M059J (cell line): ENCODE measurements around the gene GAL3ST1. TPM values are rescaled to one million over a fixed set of nuclear protein-coding genes. Genes with fewer than 3 reads are reported as not detected.

ENCODE experiments used
- DNase-seq: peaks from one replicate; pipeline ENCODE4 v3.0.0-alpha.2; 2012; ENCODE audit warnings: low read depth
- total RNA-seq: library from RNA; depleted of rRNA; stranded (reverse); fragments of >200 nt; shearing (Covaris generic); gene quantifications from 2 replicates; pipeline ENCODE4 v1.2.3, GENCODE V29; 2014; rRNA removed

The GAL3ST1 gene
- total RNA-seq, 1 experiment from 2014 or later = not detected

- no peak for DNase-seq
Observed at GRCh38 chr22:30535182-30535581, 39.3 kb downstream of the GAL3ST1 start.

DNA sequence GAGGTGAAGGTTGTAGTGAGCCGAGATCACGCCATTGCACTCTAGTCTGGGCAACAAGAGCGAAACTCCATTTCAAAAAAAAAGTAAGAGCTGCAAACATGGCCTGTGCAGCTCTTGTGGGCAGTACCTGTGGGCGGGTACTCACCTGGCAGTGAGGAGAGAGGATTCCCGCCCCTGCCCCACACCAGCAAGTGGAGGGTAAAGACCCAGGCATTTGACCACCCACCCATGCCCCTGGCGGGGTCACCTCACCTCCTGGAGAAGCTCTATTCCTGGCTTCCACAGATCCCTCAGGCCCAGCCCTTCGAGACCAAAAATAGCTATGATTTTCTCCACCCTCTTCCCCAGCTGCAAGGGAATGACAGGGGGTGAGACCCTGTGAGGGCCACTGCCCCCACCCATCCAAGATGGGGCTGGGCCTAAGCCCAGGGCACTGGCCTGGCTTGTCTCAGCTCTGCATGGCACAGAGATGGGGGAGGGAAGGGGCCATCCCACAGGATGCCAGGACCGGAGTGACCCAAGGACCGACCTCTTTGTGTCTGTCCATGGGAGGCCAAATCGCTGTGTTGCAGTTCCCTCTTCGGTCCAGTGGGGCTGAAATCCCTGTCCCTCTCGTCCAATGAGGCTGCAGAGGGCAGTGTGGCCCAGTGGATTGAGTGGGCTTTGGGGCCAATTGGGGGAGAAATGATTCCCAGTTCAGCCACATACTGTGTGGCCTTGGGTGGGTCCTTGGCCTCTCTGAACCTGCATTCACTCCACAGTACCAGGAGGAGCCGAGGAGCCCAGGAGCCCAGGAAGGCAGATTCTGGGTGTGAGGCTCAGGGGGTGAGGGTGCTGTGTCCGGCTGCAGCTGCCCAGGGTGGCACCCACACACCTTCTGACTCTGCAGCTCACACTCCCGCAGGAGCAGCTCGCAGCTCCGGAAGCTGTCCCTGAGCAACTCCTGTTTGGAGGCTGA, 42.5 kb downstream of the GAL3ST1 start:
- no peak for DNase-seq

DNA sequence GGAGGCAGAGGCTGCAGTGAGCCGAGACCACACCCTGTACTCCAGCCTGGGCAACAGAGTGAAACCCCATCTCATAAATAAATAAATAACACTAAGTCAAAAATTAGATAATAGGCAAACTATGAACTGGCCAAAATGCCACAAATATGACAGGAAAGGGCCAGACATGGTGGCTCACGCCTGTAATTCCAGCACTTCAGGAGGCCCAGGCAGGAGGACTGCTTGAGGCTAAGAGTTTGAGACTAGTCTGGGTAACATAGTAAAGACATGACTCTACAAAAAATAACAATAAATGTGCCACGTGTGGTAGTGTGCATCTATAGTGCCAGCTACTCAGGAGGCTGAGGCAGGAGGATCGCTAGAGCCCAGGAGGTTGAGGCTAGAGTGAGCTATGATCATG, 47.8 kb downstream of the GAL3ST1 start:
- DNase-seq = no peak

DNA sequence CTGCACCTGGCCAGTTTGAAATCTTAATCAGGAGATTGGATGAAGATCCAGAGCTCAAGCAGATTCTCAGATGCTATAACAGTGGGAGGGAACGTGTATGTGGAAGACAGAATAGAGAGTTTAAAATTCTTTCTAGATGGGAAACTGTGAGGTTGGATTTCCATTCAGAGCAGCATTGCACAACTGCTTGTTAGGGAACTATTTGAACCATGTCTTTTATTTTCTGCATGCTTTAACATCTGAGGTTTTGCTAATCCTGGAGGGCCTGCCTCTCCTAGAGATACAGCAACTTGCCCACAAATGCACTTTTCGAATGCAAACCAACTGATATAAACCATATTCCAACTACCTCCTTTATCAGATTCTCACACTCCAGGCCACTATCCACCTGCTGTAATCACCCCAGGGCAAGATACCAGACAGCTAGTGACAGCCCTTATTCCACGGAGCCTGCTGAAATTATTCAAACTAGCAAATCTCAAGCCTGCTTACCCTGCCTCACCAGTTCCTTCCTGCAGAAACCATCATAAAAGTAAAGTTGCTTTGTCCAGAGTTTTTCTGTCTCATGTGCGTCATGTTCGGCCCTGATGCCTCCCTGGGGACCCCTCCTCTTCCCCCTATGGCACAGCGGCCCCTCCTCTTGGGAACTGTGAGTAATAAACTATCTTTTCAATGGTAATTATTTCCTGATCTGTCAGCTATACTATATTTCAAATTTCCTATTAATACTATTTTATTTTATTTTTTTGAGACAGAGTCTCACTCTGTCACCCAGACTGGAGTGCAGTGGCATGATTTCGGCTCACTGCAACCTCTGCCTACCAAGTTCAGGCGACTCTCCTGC, 50.6 kb downstream of the GAL3ST1 start:
- no peak for DNase-seq

DNA sequence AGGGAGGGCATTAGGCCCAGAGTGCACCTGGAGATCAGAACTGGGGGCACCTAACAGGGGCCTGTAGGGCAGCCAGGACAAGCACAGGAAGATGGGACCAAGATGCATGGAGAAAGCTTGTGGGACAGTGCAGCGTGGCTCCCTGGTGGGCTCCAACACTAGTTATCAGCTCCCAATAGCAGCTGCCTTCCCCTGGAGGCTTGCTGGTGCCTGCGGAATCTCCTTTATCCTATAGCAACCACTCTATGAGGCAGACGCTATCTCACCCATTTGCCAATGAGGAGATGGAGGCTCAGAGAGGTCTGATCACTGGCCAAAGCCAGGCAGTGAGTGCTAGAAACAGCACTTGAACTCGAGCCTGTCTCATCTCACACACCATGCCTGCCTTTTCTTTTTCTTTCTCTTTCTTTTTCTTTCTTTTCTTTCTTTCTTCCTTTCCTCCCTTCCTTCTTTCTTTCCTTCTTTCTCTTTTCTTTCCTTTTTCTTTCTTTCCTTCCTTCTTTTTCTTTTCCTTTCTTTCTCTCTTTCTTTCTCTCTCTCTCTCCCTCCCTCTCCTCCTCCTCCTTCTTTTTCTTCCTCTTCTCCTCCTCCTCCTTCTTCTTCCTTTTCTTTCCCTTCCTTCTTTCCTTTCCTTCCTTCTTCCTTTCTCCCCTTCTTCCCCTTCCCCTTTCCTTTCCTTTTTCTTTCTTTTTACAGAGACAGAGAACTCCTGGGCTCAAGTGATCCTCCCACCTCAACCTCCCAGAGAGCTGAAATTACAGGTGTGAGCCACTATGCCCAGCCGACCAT, 52.9 kb downstream of the GAL3ST1 start:
- DNase-seq = no peak

DNA sequence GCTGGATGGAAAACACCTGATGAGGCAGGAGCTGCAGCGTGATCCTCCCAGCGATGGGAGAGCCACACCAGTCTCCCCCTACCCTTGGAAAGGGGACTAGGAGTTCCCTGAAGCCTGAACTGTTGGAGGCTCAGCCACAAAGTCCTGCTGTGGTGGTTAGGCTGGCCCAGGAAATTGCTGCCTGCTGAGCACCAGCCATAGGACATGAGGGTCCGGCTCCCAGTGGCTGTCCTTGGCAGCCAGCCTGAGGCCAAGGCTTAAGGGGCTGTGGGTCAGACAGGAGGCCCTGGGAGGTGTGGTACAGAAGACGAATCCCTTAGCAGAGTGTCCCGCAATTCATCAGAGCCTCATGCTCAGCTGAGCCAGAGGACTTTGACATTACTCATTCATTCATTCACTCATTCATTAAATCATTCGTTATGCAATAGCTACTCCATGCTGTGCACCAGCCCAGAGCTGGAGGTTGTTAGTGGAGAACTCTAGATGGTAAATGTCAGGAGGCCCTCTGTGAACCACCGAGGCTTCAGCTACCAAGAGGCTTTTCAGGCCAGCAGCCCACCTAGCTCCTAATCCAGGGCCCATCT, 54.5 kb downstream of the GAL3ST1 start:
- DNase-seq = no peak

DNA sequence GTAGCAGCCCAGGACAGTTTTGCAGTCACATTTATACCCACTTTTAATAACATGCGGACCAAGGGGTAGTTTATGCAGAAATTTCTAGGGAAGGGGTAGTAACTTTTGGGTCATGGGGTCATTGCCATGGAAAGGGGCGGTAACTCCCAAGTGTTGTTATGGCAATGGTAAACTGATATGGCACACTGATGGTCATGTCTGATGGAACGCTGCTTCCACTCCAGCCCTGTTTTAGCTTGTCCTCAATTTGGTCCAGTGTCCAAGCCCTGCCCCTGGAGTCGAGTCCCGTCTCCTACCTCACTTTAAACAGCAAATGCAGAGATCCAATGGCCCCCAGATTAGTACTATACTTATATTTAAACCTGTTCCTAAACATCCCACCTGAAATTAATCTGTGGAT, 57.7 kb downstream of the GAL3ST1 start:
- DNase-seq = no peak

DNA sequence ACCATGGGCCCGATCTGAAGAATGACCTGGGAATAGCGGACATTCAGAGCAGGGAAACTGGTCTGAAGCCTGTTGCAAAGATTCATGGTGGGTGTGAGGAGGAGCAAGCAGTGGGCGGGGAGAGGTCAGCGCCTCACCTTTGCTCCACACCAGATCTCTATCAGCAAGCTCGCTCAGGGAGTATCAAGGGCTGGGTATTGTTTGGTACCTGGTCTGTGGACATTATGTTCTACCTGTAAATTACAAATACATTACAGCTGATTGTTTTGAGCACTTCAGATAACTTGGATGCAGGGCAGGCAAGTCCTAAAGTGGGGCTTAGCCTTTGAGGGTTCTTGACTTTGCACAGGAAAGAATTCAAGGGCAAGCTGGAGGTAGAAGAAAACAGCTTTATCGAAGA, 58.2 kb downstream of the GAL3ST1 start:
- no peak for DNase-seq

DNA sequence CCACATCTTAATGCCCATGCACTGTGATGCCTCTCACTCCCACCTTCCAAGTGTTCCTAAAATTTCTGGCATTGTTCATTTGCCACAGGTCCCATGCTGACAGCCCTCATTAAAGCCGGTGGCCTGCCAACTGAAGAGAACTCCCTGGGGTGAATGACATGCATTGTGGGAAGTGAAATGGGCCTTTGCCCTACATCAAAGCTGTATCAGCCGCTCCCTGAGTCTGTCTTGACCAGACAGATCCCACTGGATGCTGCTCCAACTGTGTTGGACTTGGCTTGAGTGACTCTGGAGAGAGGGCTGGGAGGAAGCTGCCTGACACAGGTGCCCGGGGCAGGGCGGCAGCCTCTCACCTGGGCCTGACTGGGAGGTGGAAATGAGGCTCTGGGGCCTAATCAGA, 60.2 kb downstream of the GAL3ST1 start:
- no peak for DNase-seq

DNA sequence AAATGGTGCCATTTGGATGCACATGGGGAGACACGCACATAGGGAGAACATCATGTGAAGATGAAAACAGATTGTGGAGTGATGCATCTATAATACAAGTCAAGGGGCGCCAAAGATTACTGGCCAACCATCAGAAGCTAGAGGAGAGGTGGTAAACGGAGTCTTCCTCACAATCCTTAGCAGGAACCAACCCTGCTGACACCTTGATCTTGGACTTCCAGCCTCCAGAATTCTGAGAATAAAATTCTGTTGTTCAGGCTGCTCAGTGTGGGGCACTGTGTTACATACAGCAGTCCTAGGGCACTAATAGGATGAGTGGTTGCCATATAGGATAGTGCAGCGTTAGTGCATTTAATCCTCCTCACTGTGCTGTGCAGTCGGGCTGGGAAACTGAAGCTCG, 61.0 kb downstream of the GAL3ST1 start:
- no peak for DNase-seq

DNA sequence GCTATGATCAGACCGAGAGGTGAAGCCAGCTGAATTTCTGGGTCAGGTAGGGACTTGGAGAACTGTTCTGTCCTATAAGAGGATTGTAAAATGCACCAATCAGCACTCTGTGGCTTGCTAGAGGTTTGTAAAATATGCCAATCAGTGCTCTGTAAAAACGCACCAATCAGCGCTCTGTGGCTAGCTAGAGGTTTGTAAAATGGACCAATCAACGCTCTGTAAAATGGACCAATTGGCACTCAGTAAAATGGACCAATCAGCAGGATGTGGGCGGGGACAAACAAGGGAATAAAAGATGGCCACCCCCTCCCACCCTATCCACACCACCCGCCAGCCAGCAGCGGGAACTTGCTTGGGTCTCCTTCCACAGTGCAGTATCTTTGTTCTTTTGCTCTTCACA, 62.6 kb downstream of the GAL3ST1 start:
- DNase-seq = no peak

GRCh38 chr22:30511109-30511508, 63.4 kb downstream of the GAL3ST1 start:
- no peak for DNase-seq

- no peak for DNase-seq
Observed at GRCh38 chr22:30508216-30508615, 66.2 kb downstream of the GAL3ST1 start.

GRCh38 chr22:30507670-30508069, 66.8 kb downstream of the GAL3ST1 start:
- DNase-seq = no peak

- no peak for DNase-seq
Observed at GRCh38 chr22:30506507-30506968, 67.9 kb downstream of the GAL3ST1 start.

Other genes with a start within 250 kb of the GAL3ST1 start
- gene TBC1D10A, start 247.7 kb downstream of the GAL3ST1 start, total RNA-seq = 13.5 and 20.9 TPM in 2 replicates
- 25.9 and 52.2 TPM in 2 replicates for gene SF3A1, start 217.8 kb downstream of the GAL3ST1 start, total RNA-seq
- 0.76 and 3.7 TPM in 2 replicates for gene CCDC157, start 217.7 kb downstream of the GAL3ST1 start, total RNA-seq
- gene RNF215, start 187.3 kb downstream of the GAL3ST1 start, total RNA-seq = 15.1 and 17.4 TPM in 2 replicates
- gene SEC14L2, start 177.6 kb downstream of the GAL3ST1 start, total RNA-seq = 15.1 and 31.3 TPM in 2 replicates
- gene MTFP1, start 148.9 kb downstream of the GAL3ST1 start, total RNA-seq = 10.0 and 12.1 TPM in 2 replicates
- not detected in 2 replicates for gene SEC14L3, start 102.6 kb downstream of the GAL3ST1 start, total RNA-seq
- gene SEC14L4, start 69.0 kb downstream of the GAL3ST1 start, total RNA-seq = not detected in 2 replicates
- not detected in 2 replicates for gene SEC14L6, start 27.9 kb downstream of the GAL3ST1 start, total RNA-seq
- 53.1 and 57.9 TPM in 2 replicates for gene PES1, start 17.2 kb upstream of the GAL3ST1 start, total RNA-seq
- 5.8 and 6.2 TPM in 2 replicates for gene TCN2, start 32.5 kb upstream of the GAL3ST1 start, total RNA-seq
- 7.6 and 9.0 TPM in 2 replicates for gene SLC35E4, start 61.1 kb upstream of the GAL3ST1 start, total RNA-seq
- 3.8 and 4.6 TPM in 2 replicates for gene DUSP18, start 93.2 kb upstream of the GAL3ST1 start, total RNA-seq
- 1.3 and 2.7 TPM in 2 replicates for gene OSBP2, start 120.2 kb upstream of the GAL3ST1 start, total RNA-seq